HG02610 (cell line): ENCODE data around the gene ARL14EP.

Source experiments
- ATAC-seq: cut with Tn5 transposase; IDR thresholded peaks from one replicate; pipeline ENCODE4 v1.9.1; 2021; ENCODE audit warnings: mild to moderate bottlenecking, moderate library complexity; ENCODE audit not compliant: unreplicated experiment

ARL14EP gene

DNA sequence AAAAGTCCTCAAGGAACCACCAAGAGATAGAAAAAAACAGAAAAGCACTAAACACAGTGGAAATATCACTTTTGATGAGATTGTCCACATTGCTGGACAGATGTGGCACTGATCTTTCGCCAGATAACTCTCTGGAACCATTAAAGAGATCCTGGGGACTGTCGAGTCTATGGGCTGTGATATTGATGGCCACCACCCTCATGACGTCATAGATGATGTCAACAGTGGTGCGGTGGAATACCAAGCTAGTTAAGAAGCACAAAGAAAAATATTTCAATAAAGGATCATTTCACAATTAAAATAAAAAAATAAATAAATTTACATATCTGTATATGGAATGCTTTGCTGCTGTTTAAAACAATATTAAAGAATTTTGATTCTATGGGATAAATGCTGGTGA, 45.5 kb downstream of the ARL14EP start:
- ATAC-seq, result no peak

DNA sequence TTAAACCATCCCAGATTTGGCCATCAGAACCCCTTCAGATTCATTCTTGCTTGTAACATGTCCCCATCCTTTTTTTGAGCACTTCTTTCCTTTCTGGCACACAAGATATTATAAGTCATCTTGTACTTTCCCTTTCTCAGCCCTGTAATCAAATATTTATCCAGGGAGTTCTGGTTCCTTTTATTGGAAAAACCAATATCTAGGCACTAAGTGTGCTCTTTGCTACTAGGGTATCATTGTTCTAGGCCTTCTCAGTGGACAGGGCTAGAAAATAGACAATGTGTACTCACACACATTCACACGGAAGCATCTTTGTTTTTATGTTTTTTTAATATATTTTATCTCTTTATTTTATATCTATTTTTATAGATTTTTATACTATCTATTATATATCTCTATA, 47.3 kb downstream of the ARL14EP start:
- ATAC-seq, result no peak

DNA sequence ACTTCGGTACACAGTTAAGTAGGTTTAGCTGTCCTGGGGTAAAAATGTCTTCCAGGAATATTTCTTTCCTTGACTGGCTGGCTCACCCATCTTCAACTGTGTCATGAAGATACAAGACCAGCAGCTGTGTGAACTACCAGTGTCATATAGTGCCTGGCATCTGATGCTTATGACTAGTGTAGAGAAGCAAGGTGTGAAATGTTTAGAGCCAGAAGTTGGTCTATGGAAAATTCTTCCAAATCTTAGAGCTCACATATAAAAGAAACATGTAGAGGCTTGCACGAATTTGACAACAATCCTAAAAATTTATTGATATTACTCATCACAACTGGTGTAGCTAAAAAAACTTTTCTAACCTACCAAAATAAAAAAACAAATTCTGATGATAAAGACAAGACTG, 54.4 kb downstream of the ARL14EP start:
- no peak for ATAC-seq

DNA sequence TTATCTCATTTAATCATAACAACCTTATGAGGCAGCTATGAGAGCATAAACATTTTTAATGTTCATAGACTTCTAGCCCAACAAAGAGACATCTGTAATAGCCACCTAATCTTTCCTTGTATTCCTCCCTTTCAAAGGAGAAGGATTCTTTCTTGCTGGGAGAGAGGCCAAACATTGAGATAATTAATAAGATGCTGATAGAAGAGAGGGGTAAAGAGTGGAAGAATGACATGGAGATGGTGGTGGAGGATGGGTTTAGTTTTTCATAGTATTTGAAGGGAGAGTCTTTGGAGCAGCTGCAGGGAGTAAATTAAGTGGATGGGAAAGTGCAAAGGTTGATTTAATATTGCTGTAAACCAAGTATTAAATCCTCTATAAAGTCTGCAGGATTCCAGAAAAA, 57.9 kb downstream of the ARL14EP start:
- no peak for ATAC-seq

DNA sequence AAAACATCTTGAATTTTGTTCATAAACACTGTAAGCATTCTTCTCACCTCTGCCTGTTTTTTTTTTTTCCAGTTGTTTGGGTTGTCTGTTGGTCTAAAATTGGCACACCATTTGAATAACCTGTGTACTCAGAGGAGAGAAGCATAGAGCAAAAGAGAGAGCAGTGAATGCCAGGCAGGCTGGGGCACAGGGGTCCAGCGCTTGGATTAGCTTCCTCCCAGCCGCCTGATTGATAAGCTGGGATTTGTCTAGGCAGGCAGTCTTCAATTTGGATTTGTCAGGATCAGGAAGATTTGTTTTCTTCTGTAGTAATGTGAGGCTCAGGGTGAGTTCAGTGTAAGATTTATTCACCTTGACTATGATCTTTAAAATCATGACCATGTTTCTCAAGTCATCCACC, 59.0 kb downstream of the ARL14EP start:
- ATAC-seq, result no peak
